HepG2 (cell line): ENCODE data around the gene GNAI2. TPM values are rescaled to one million over a fixed set of nuclear protein-coding genes. Genes with fewer than 3 reads are reported as not detected.

ENCODE experiments used
- BORCS8-MEF2B ChIP-seq: sonication (generic); formaldehyde crosslinking; IDR thresholded peaks from 2 replicates; pipeline ENCODE4 v1.8.0; 2022; ENCODE audit warnings: mild to moderate bottlenecking, missing genetic modification reagents
- CREBL2 ChIP-seq: sonication (generic); formaldehyde crosslinking; IDR thresholded peaks from 2 replicates; pipeline ENCODE4 v1.8.1; 2023; ENCODE audit warnings: missing genetic modification reagents, mild to moderate bottlenecking, borderline replicate concordance
- FOXP4 ChIP-seq: sonication (generic); formaldehyde crosslinking; IDR thresholded peaks from 2 replicates; pipeline ENCODE4 v1.4.0; 2020; ENCODE audit warnings: missing genetic modification reagents
- HMGXB4 ChIP-seq, 2 experiments: sonication (generic) in 1 of 2; formaldehyde crosslinking in 1 of 2; IDR thresholded peaks; 2 replicates each; pipeline versions ENCODE4 v1.4.0 to v1.6.1; 2018 to 2020; ENCODE audit warnings: missing genetic modification reagents in 2 of 2, borderline replicate concordance in 1 of 2, low read depth in 1 of 2, mild to moderate bottlenecking in 1 of 2, missing biosample characterization in 1 of 2
- HOXA3 ChIP-seq: sonication (generic); formaldehyde crosslinking; IDR thresholded peaks from 2 replicates; pipeline ENCODE4 v1.5.0; 2020; ENCODE audit warnings: missing genetic modification reagents
- MATR3 ChIP-seq: sonication (generic); formaldehyde crosslinking; IDR thresholded peaks from 2 replicates; pipeline ENCODE4 v1.4.0; 2020; ENCODE audit warnings: missing genetic modification reagents
- MED1 ChIP-seq: sonication (generic); formaldehyde crosslinking; IDR thresholded peaks from 2 replicates; pipeline ENCODE4 v1.4.0; 2020; ENCODE audit warnings: missing genetic modification reagents
- SALL2 ChIP-seq: sonication (generic); formaldehyde crosslinking; IDR thresholded peaks from 2 replicates; pipeline ENCODE4 v1.8.1; 2023; ENCODE audit warnings: mild to moderate bottlenecking, missing genetic modification reagents, inconsistent platforms
- SNAPC4 ChIP-seq: sonication (generic); formaldehyde crosslinking; IDR thresholded peaks from 2 replicates; pipeline ENCODE4 v1.4.0; 2020; ENCODE audit warnings: mild to moderate bottlenecking, missing genetic modification reagents
- SNRNP70 ChIP-seq: fragments of 200-400 bp; formaldehyde crosslinking; IDR thresholded peaks from 2 replicates; pipeline ENCODE4 v1.6.1; 2017; ENCODE audit warnings: mild to moderate bottlenecking, low read depth, low read length, moderate library complexity
- TARDBP ChIP-seq: sonication (generic); formaldehyde crosslinking; IDR thresholded peaks from 2 replicates; pipeline ENCODE4 v1.8.0; 2022; ENCODE audit warnings: mild to moderate bottlenecking, missing genetic modification reagents
- THAP7 ChIP-seq: sonication (generic); formaldehyde crosslinking; IDR thresholded peaks from 2 replicates; pipeline ENCODE4 v1.8.1; 2023; ENCODE audit warnings: mild to moderate bottlenecking, missing genetic modification reagents
- ZMAT3 ChIP-seq: sonication (generic); formaldehyde crosslinking; conservative IDR thresholded peaks from 2 replicates; pipeline ENCODE4 v1.7.0; 2021; ENCODE audit warnings: missing genetic modification reagents
- ZNF138 ChIP-seq: sonication (generic); formaldehyde crosslinking; IDR thresholded peaks from 2 replicates; pipeline ENCODE4 v1.5.0; 2020; ENCODE audit warnings: mild to moderate bottlenecking, low read depth, missing genetic modification reagents
- ZNF335 ChIP-seq: sonication (generic); formaldehyde crosslinking; IDR thresholded peaks from 2 replicates; pipeline ENCODE4 v1.4.0; 2020; ENCODE audit warnings: missing genetic modification reagents
- ZNF724P ChIP-seq: sonication (generic); formaldehyde crosslinking; IDR thresholded peaks from 2 replicates; pipeline ENCODE4 v1.8.0; 2022; ENCODE audit warnings: missing genetic modification reagents, borderline replicate concordance
- ZNF740 ChIP-seq: sonication (generic); formaldehyde crosslinking; IDR thresholded peaks from 2 replicates; pipeline ENCODE4 v1.4.0; 2020; ENCODE audit warnings: missing genetic modification reagents
- ZNF773 ChIP-seq: sonication (generic); formaldehyde crosslinking; IDR thresholded peaks from 2 replicates; pipeline ENCODE4 v1.4.0; 2020; ENCODE audit warnings: missing genetic modification reagents, borderline replicate concordance
- ZSCAN31 ChIP-seq: sonication (generic); formaldehyde crosslinking; IDR thresholded peaks from 2 replicates; pipeline ENCODE4 v1.5.0; 2020; ENCODE audit warnings: low read depth, mild to moderate bottlenecking, missing genetic modification reagents
- polyA plus RNA-seq, 8 experiments: library from polyadenylated mRNA; depleted of rRNA in 3 of 8; stranded (reverse) in 7 of 8; unstranded in 1 of 8; fragments of >200 nt; fragmentation: Illumina TruSeq in 4 of 8; extraction: Trizol in 4 of 8; gene quantifications; 2 replicates each; pipeline versions ENCODE4 v1.2.1 to v1.2.3, GENCODE V29; 2011 to 2016; ENCODE audit warnings: low read depth in 4 of 8, missing spikeins in 1 of 8, mixed read lengths in 1 of 8; ENCODE audit not compliant: insufficient read depth in 1 of 8
- total RNA-seq, 5 experiments: library from RNA; depleted of rRNA; stranded (reverse); fragments of >200 nt; fragmentation: Illumina TruSeq; extraction: Trizol; gene quantifications; 2 replicates each; pipeline ENCODE4 v1.2.3, GENCODE V29; 2016; ENCODE audit warnings: low read depth in 1 of 5

Gene GNAI2
- total and polyA plus RNA-seq, 2 of the 13 experiments (the other 11 are each of a cell fraction or from before 2014, with no cell fraction given), result 51.1 to 66.2 TPM

GRCh38 chr3:50245831-50246516, 10.0 kb downstream of the GNAI2 start (continued):
- no peak for TF ChIP-seq SNAPC4 (CRISPR knock-in tag)
- peak; percentile 49; the same call in 1 of the 2 replicates for TF ChIP-seq SALL2 (CRISPR knock-in tag)
- 0 out of 2 replicates have a peak, but pooled peaks have one; percentile 38 for TF ChIP-seq ZMAT3 (CRISPR knock-in tag)
- TF ChIP-seq ZSCAN31 (CRISPR knock-in tag), result no peak; the same call in 1 of the 2 replicates
- TF ChIP-seq ZNF335 (CRISPR knock-in tag), result 0 out of 2 replicates have a peak, but pooled peaks have one; percentile 38
- peak; percentile 99 for TF ChIP-seq ZNF740 (CRISPR knock-in tag)
- TF ChIP-seq CREBL2 (CRISPR knock-in tag), result no peak
- TF ChIP-seq FOXP4 (CRISPR knock-in tag), result peak; percentile 55; the same call in 1 of the 2 replicates
- TF ChIP-seq ZNF138 (CRISPR knock-in tag), result no peak
- no peak for TF ChIP-seq SNRNP70
- no peak for TF ChIP-seq ZNF724P (CRISPR knock-in tag)
- 0 out of 2 replicates have a peak, but pooled peaks have one; percentile 35 for TF ChIP-seq THAP7 (CRISPR knock-in tag)
- 0 out of 2 replicates have a peak, but pooled peaks have one; percentile 19 for TF ChIP-seq TARDBP
- TF ChIP-seq HOXA3 (CRISPR knock-in tag), result peak; percentile 57
- no peak for TF ChIP-seq MATR3
- TF ChIP-seq MED1, result peak; percentile 58; the same call in 1 of the 2 replicates
- TF ChIP-seq HMGXB4 (CRISPR knock-in tag; IDR thresholded peaks at IDR 0.05; ENCODE audit: borderline replicate concordance in 1 of 2, low read depth in 1 of 2), result peak; percentile 78 to 91
- TF ChIP-seq ZNF773 (CRISPR knock-in tag), result no peak
- no peak for TF ChIP-seq BORCS8-MEF2B (CRISPR knock-in tag)
